IMR-90 (cell line): ENCODE measurements around the gene HES6.

Experiments
- BHLHE40 ChIP-seq: fragments of 150-350 bp; IDR thresholded peaks from 2 replicates; pipeline ENCODE4 v1.6.1; 2016; ENCODE audit warnings: mild to moderate bottlenecking, low read depth, low read length
- CEBPB ChIP-seq: IDR thresholded peaks from 2 replicates; pipeline ENCODE4 v1.6.1; 2012; ENCODE audit warnings: low read depth, low read length, improper control_type of control experiment
- ELK1 ChIP-seq: fragments of 150-350 bp; IDR thresholded peaks from 2 replicates; pipeline ENCODE4 v1.6.1; 2016; ENCODE audit warnings: low read depth, mild to moderate bottlenecking, low read length, moderate library complexity, borderline replicate concordance
- FOS ChIP-seq: fragments of 150-350 bp; IDR thresholded peaks from 2 replicates; pipeline ENCODE4 v1.6.1; 2016; ENCODE audit warnings: low read depth, low read length
- MAZ ChIP-seq: IDR thresholded peaks from 2 replicates; pipeline ENCODE4 v1.6.1; 2012; ENCODE audit warnings: low read depth, mild to moderate bottlenecking, low read length, improper control_type of control experiment, moderate library complexity, borderline replicate concordance
- MXI1 ChIP-seq: IDR thresholded peaks from 2 replicates; pipeline ENCODE4 v1.6.1; 2012; ENCODE audit warnings: low read depth, mild to moderate bottlenecking, low read length, moderate library complexity, borderline replicate concordance
- NFE2L2 ChIP-seq: fragments of 150-350 bp; IDR thresholded peaks from 2 replicates; pipeline ENCODE4 v1.6.1; 2016; ENCODE audit warnings: low read depth, mild to moderate bottlenecking, low read length
- POLR2A ChIP-seq: IDR thresholded peaks from 2 replicates; pipeline ENCODE4 v1.6.1; 2012; ENCODE audit warnings: mild to moderate bottlenecking, low read depth, low read length
- RAD21 ChIP-seq: IDR thresholded peaks from 2 replicates; pipeline ENCODE4 v1.6.1; 2012; ENCODE audit warnings: low read length, improper control_type of control experiment
- RCOR1 ChIP-seq: IDR thresholded peaks from 2 replicates; pipeline ENCODE4 v1.6.1; 2012; ENCODE audit warnings: mild to moderate bottlenecking, low read length, improper control_type of control experiment; ENCODE audit not compliant: insufficient replicate concordance
- RFX5 ChIP-seq: IDR thresholded peaks from 2 replicates; pipeline ENCODE4 v1.8.0; 2012; ENCODE audit warnings: low read depth, mild to moderate bottlenecking, low read length, moderate library complexity
- SMC3 ChIP-seq: fragments of 150-350 bp; IDR thresholded peaks from 2 replicates; pipeline ENCODE4 v1.6.1; 2016; ENCODE audit warnings: low read depth, mild to moderate bottlenecking, antibody characterized with exemption, low read length, moderate library complexity
- USF2 ChIP-seq: fragments of 150-350 bp; IDR thresholded peaks from 2 replicates; pipeline ENCODE4 v1.6.1; 2017; ENCODE audit warnings: mild to moderate bottlenecking, antibody characterized with exemption, low read length, low read depth
- TF ChIP-seq, protein P1 (sequence below): conservative IDR thresholded peaks from 2 replicates; pipeline ENCODE4 v1.5.1; 2012; ENCODE audit warnings: mild to moderate bottlenecking, low read depth, low read length, improper control_type of control experiment

DNA sequence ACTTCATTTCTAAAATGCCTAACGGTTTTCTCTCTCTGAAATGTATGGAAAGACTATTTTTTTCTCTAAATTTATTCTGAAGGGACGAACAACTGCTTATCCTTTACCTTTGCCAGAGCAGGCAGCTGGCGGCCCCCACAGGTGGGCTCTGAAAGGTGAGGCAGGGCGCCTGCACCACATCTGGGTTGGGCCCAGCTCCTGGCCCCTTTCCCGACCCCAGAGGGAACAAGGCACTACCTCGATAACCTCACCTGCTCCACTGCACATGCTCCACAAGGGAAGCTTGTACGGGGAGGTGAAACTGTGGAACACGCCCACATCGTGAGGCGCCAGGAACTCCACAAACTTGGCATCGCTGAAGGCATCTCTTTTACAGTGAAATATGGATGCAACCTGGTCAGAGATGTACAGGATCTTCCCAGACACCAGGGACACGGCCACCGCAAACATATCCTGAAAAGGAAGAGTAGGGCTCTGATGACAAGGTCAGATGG, 31.3 kb upstream of the HES6 start:
- TF ChIP-seq, protein P1, sequence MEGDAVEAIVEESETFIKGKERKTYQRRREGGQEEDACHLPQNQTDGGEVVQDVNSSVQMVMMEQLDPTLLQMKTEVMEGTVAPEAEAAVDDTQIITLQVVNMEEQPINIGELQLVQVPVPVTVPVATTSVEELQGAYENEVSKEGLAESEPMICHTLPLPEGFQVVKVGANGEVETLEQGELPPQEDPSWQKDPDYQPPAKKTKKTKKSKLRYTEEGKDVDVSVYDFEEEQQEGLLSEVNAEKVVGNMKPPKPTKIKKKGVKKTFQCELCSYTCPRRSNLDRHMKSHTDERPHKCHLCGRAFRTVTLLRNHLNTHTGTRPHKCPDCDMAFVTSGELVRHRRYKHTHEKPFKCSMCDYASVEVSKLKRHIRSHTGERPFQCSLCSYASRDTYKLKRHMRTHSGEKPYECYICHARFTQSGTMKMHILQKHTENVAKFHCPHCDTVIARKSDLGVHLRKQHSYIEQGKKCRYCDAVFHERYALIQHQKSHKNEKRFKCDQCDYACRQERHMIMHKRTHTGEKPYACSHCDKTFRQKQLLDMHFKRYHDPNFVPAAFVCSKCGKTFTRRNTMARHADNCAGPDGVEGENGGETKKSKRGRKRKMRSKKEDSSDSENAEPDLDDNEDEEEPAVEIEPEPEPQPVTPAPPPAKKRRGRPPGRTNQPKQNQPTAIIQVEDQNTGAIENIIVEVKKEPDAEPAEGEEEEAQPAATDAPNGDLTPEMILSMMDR, result no peak
- TF ChIP-seq FOS (no peak), USF2 (no peak), RCOR1 (no peak), RAD21 (no peak), CEBPB (no peak), POLR2A (no peak), SMC3 (no peak), BHLHE40 (no peak), MXI1 (no peak), MAZ (no peak), RFX5 (no peak), ELK1 (no peak), NFE2L2 (no peak)
